Stimulated activated CD8-positive, alpha-beta memory T cell treated with anti-CD3 and anti-CD28 coated beads, Interleukin-12 subunit alpha, Interleukin-12 subunit beta, amount 100 ng/mL, for 24 hours (primary cell): ENCODE results near the gene PRKX.
A peak's percentile ranks its signal among the peaks of the same experiment; 100 is the strongest.
"Not testable (repeated sequence)": the region's sequence is repeated elsewhere in the genome, so short reads cannot be mapped to it uniquely, and the experiment has no call there.

Experiments
- DNase-seq: peaks from one replicate; pipeline ENCODE4 v3.0.0-alpha.2; 2020; ENCODE audit errors: extremely low read depth

Gene PRKX

DNA sequence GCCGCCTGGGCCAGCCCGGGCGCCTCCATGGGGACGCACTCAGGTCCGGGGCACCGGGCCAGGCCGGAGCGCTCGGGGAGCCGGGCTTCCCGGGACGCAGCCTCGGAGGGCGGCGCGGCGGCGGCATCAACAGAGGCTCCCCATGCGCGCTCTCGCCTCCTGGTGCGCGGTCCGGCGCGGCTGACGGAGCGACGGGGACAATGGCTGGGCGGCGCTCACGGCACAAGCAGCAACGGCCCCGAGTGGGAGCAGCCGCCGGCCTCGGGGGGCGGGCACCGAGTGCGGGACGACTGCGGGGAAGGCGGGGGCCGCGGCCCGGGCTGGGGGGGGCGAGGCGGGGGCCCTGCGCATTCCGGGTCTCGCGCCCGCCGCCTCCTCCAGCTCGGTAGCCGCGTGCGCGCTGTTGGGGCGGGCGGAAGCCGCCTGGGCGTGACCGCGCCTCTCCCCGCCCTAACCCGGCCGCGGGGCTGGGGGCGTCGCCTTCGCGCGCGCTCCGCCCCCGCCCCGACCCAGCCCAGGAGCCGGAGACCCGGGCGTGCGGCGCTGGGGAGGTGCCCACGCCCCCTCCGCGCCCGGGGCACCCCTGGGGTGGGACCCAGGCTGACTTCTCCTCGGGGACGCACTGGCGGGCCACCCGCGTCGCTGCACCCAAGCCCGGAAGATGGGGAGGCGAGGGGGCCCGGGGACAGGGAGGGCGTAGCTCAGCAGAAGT lies at the start of gene PRKX:
TSS of gene PRKX (minus strand) at position 425 of the 712 bp plus-strand sequence. CDS start at position 29, 396 bp downstream.
- peak; percentile 23 for DNase-seq

DNA sequence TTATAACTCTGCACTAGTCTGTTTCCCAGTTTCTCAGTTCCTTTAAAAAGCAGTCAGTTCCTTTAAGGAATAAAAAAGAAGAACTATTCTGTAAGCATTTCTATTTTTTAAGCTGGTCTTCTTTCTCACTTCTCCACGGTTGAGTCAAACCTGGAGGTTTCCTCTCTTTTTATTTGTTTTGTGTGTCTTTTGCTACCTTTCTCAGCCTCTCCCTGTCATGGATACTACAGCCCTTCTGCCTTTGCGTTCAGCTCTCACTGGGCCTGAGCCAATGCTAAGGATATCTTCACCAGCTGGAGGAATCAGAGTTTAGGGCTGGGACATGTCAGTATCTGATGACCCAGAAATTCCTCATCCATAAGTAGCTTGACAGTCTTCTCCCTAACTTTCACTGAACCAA lies 49.7 kb upstream of the PRKX start:
- no peak for DNase-seq

DNA sequence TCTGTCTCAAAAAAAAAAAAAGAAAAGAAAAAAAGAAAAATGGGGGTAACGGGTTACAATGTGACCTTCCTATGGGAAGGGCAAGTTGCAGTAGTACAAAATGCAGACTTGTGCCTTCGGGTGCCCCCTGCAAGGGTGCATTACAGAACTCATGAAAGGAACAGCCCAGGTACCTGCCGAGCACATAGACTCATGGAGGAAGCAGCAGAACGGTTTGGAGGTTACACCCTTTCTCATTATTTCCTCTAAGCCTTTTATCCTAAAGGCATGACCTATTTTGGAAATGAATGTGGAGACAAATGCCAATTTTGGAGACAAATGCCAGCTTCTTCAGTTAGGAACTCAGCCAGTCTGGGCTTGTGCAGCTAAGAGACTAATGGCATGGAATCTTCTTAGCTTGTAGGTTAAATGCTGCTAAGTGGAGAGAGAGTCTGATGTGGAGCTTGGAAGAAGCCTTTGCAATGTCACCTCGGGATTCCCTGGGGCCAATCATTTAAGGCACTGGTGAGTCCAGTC lies 44.1 kb upstream of the PRKX start:
- no peak for DNase-seq

DNA sequence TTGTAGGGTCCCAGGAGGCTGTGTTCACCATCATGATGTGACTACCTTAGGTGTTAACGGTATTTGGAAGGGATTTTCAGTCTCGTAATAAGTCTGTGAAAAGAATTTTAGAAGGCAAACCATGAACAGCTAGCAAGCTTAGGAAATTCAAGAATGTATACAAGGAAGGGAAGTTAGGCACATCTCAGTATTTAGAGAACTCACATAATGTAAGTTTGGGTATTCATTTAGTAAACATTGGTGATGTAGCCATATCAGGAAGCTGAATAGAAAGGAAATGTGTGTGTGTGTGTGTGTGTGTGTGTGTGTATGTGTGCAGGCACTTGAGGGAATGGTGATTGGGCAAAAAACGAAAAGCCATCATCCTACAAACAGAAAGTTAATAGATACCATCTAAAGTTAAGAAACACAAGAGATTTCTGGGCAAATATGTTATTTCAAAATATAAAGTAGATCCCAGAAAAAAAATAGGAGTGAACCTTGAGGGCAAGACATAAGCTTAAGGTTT lies 34.7 kb upstream of the PRKX start:
- DNase-seq = no peak

DNA sequence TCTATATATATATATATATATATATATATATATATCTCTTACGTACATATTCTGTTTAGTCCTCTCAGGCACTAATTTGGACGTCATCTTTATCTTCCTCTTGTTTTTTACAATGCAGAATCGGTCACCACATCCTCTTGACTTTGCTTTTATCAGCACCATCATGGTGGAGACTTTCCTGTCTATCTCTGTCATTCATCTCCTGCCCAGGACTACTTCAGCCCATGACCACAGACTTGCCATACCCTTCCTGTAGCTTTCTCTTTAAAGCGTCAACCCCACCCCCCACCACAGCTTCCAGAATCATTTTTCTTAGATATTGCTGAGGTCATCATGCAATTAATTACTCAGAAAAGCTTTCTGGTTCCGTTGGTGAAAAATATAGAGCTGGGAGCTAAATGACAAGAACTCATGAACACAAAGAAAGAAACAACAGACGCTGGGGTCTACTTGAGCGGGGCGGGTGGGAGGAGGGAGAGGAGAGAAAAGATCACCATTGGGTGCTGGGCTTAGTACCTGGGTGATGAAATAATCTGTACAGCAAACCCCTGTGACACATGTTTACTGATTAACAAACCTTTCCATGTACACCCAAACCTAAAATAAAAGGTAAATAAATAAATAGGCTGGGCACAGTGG lies 30.5 kb upstream of the PRKX start:
- no peak for DNase-seq

DNA sequence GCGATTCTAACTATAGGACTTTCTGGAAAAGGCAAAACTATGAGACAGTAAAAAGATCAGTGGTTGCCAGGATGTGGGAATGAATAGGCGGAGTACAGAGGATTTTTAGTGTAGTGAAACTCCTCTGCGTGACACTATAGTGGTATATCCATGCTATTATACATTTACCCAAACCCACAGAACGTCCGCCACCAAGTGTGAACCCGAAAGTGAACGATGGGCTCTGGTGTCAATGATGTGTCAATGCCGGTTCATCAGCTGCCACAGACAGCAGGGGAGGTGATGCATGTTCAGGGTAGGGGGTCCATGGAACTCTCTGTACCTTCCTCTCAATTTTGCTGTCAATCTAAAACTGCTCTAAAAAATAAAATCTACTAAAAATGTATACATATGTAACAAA lies 27.5 kb upstream of the PRKX start:
- DNase-seq = not testable (repeated sequence)

DNA sequence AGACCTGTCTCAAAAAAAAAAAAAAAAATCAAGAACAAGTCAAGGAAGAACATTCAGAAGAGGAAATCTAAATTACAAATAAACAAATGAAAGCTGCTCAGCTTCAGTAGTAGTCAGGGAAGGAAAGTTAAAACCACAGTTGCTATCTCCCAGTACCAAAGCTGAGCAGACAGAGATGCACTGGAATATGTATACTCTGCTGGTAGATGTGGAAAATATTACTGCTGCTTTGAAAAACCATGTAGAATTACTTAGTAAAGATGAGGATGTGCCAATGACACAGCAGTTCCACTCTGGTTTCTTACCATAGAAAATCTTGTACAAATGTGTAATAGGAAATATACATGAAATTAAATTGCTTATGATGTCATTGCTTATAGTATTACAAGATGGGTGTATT lies 25.1 kb upstream of the PRKX start:
- no peak for DNase-seq

DNA sequence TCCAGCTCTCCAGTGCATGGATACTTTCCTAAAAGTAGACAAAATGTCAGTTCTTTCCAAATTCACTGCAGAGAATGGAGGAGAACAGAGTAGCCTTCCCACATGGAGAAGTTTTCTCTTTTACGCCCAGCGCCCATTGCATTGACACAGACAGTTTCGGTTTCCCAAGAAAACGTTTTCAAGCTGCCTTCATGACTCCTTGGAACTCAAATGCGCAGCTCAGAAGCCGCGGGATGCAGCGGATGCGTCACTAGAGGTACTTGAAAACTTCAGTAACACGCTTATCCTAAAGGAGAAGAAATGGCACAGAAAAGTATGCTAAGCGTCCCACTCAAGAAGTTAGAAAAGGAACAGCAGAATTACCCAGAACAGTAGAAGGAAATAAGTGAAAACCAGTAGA lies 23.1 kb upstream of the PRKX start:
- DNase-seq = not testable (repeated sequence)

DNA sequence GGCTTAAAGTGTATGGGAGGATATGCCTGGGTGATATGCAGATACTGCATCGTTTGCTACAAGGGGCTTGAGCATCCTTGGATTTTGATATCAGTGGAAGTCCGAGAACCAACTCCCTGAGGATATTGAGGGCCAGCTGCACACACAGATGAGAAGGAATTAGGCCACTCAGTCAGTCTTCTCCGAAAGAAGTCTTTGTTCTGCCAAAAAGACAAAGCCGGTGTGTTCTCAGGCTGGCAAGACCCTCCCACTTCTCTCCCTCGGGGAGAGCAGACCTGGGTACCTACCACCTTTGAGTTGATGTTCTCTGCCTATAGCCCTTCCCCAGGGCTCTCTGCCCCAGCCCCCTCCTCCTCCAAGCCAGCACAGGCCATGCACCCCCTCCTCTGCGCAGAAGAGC lies 22.4 kb upstream of the PRKX start:
- DNase-seq = not testable (repeated sequence)

DNA sequence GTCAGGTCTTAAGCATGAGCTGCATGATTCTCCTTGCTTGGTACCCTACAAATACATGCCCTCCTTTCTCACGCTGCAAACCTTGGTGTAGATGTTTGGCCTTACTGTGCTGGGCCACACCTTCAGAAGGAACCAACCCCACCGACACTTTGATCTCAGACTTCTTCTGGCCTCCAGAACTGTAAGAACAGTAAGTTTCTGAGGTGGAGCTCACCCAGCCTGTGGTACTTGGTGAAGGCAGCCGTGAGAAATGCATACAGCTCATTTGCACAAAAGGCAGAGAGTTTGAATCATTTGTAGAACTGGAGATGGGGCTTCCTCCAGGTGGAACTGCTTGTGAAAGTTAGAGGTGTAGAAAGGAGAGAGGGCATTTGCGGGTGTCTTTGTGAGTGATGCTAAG lies 21.0 kb upstream of the PRKX start:
- not testable (repeated sequence) for DNase-seq

DNA sequence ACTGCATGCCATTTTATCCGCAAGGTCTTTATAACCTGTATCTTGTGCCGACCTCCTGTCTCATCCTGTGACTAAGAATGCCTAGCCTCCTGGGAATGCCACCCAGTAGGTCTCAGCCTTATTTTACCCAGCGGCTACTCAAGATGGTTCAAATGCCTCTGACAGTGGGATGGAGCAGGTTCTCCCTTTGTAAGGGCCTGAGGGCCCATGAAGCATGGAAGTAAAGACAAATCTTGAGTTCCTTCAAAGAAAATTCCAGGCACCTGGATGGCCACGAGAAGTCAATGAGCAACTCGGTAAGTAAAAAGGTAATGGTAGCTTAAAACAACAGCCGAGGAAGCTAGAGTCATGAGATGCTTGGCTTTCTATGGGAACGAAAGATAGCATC lies 19.6 kb upstream of the PRKX start:
- DNase-seq = no peak

DNA sequence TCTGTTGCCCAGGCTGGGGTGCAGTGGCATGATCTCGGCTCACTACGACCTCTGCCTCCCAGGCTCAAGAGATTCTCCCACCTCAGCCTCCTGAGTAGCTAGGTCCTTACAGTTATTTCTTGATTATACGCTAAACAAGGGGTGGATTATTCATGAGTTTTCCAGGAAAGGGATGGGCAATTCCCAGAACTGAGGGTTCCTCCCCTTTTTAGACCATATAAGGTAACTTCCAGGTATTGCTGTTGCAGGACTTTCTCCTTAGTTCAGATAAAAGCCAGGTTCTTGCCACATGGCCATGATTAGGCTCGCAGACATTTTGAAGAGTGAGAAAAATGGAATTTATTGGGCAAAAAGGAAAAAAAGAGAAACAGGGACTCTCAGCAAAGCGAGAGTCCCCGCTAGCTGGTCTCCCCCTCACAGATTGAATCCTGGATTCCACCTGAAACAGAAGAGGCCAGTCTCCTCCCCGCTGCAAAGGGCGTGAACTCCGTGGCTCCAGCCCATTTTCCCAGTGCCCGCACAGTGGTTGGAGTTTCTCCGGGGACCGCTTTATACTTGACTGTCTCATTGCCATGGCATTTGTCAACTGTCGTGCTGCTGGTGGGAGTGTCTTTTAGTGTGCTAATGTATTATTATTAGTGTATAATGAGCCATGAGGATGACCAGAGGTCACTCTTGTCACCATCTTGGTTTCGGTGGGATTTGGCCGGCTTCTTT lies 19.0 kb upstream of the PRKX start:
- DNase-seq = not testable (repeated sequence)

DNA sequence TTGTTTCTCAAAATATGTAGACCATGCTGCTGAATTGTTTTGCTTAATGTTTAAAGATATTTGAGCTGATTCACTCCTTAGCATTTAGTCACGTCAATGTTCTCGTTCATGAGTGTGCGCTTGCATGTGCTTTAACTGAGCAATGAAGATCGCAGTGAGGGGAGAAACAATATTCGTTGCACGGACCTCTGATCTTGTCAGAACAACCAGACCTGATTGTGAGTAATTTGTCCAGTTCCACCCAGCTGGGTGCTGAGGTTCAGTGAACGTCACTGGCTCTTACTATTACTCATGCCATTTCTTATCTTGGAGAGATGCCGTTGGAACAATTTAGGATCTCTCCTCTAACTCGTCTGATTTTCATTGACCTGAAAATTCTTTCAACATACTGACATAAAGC lies 15.0 kb upstream of the PRKX start:
- DNase-seq = no peak

DNA sequence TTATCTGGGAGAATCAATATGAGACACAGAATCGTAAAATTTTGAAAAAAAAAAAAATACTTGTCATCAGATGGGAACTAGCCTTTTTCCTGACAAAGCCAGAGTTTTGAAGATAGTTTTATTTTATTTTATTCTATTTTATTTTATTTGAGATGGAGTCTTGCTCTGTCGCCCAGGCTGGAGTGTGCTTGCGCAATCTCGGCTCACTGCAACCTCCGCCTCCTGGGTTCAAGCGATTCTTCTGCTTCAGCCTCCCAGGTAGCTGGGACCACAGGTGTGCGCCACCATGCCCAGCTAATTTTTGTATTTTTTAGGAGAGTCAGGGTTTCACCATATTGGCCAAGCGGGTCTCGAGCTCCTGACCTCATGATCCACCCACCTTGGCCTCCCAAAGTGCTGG lies 10.0 kb upstream of the PRKX start:
- not testable (repeated sequence) for DNase-seq

DNA sequence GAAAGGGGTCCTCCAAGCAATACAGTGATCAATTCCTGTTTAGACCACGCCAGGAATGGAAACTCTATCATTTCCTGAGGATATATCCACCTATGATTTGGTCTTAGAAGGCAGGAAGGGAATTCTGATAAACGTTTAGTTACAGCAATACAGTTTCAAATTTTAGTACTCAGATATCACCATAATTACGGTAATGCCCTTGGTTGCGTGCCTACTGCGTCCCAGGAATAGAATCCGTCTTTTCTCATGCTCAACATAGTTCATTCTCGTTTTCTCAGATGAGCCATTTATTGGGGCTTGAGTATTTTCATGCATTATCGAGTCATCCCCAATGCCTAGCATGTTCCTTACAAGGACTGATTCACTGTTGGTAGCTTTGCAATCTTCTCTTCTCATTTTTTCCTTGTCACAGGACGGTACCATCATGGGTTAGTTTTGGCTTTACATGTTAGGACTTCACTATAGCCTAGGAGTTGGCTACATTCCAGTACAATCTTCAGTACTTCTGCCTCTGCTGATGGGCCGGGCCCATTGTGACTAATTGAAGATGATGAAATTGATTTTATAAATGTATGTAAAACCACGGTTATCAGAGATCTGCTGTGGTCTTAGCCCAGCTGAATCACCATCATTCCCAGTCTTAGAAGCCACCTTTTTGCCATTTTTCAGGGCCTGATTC lies 4.4 kb upstream of the PRKX start:
- DNase-seq = no peak

DNA sequence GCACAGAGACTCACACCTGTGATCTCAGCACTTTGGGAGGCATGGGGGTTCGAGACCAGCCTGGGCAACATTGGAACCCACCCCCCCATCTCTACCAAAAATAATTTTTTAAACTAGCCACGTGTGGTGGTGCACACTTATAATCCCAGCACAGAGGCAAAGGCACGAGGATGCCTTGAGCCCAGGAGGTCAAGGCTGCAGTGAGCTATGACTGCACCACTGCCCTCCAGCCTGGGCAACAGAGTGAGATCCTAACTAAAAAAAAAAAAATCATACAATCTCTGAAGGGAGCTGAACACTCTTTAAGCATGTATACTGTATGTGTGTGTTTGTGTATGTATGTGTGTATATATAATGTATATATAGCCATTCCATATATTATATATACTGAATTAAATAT lies 2.5 kb upstream of the PRKX start:
- DNase-seq = no peak

DNA sequence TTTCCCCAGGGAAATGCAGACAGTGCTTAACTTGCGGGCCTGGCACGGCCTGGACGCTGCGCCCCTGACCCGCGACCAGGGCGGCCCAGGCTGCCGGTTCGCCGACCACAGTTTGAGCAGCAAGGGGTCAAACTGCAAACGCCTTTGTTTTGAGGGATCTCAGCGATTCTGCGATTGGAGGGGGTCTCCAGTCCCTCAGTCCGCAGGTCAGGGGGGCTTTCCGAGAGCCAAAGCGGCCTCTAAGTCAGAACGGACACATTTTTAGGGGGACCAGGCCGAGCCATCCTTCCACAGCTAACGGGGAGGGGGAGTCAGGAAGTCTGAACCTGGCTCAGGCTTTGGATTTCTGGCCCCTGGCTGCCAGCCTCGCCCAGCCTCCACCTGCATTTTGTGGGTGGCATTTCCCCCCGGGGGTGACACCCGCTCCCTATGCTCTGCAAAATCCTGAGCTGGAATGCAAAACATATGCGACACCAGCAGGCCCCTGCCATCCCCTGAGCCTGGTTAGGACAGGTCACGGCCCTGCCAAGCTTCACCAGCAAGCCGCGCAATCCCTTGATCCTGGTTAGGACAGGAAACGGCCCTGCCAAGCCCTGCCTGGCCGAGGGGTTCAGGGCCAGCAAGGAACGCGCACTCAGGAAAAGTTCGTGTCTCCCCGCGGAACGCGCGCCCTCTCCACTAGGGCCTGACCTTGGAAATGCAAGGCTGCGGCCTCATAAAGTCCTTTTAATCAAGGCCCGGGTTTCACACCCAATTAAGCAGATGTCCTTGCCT lies 1.4 kb upstream of the PRKX start:
- DNase-seq = not testable (repeated sequence)

DNA sequence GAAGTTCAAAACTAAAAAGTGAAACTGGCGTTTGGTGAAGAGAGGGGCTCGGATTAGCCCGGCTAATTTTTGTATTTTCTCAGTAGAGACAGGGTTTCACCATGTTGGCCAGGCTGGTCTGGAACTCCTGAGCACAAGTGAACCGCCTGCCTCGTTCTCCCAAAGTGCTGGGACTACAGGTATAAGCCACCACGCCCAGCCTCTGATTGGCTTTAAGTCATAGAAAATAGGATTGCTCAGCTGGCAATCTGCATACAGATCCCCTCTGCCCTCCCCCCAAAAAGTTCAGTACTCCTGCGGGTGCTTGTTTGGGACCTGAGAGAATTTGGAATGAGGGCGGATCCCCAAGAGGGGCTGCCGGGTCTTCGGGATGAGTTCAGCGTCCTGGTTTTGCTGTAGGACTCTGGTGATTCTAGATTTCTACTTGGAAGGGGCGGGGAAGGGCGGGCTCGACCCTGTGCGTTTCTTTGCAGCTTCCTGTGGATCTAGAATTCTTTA lies 537 bp upstream of the PRKX start:
- DNase-seq = no peak

DNA sequence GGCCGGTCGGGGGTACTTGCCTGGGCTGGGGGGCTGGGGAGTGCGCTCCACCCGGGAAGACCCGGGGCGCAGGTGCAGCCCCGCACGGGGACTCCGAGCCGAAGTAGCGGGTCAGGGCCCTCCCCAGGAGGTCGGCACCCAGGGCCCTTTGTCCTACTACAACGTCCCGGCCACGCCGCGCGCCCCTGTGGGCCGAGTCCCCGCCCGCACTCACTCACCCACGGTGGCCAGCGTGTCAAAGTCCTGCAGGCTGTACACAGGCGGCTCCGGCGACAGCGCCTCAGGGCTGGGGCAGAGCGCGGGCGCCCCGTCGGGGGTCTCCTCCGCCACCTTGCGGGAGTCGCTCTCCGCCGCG lies 602 bp downstream of the PRKX start:
- DNase-seq = no peak

DNA sequence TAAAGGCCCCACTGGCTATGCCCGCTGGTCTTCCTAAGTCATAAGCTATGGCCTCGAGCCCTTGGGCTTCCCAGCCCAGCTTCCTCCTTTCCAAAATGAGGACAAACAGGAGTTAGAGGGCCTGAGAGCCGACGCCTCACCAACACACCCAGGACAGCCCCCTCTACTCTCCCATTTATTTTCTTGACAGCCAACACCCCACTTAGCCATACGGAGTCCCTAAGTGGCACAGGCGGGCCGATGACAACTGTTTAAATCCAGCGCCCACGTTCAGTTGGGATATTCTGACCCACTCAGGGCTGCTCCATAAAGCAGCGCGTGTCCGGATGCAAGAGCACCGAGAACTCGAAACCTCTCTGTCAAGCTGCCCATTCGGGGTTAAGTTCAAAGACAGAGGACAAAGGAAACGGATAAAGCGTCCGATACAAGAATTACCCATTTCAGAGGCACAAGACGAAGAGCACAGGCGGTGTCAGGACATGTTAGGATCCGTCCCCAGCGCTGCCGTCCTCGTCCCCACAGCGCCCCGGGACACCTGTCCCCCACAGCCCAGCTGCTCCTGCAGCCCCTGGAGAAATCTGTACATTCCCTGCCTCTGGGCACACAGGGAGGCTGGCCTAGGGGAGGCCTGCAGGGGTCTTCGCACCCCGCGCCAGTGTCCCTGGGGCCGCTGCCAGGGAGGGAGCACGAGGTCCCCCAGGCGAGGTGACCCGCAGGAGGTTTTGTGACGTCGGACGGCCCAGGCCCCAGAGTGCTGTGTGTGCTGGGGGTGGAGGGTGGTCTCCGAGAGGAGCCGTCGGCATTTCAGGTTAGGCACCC lies 1.2 kb downstream of the PRKX start:
- DNase-seq = no peak
